Endothelial cell (in vitro differentiated cells): Measurements from ENCODE around the gene DMPK. TPM values are rescaled to one million over a fixed set of nuclear protein-coding genes. Genes with fewer than 3 reads are reported as not detected.

Source experiments
- DNase-seq: peaks from one replicate; pipeline ENCODE4 v3.0.0; 2021; ENCODE audit warnings: low spot score
- H3K27ac Mint-ChIP-seq: one replicate; pipeline ENCODE4 v1.8.0; 2021; ENCODE audit warnings: mixed read lengths, inconsistent platforms; ENCODE audit not compliant: unreplicated experiment
- H3K27me3 Mint-ChIP-seq: one replicate; pipeline ENCODE4 v1.8.0; 2021; ENCODE audit warnings: mild to moderate bottlenecking, moderate library complexity, mixed read lengths, inconsistent platforms; ENCODE audit not compliant: unreplicated experiment
- H3K36me3 Mint-ChIP-seq: one replicate; pipeline ENCODE4 v1.8.0; 2021; ENCODE audit warnings: mild to moderate bottlenecking, low read depth, mixed read lengths, inconsistent platforms; ENCODE audit not compliant: unreplicated experiment
- H3K4me1 Mint-ChIP-seq: one replicate; pipeline ENCODE4 v1.8.0; 2021; ENCODE audit warnings: mild to moderate bottlenecking, mixed read lengths, inconsistent platforms; ENCODE audit not compliant: unreplicated experiment
- H3K4me3 Mint-ChIP-seq: one replicate; pipeline ENCODE4 v1.8.0; 2021; ENCODE audit warnings: mild to moderate bottlenecking, mixed read lengths, inconsistent platforms; ENCODE audit not compliant: unreplicated experiment
- H3K9me3 Mint-ChIP-seq: one replicate; pipeline ENCODE4 v1.8.0; 2021; ENCODE audit warnings: mixed read lengths, inconsistent platforms; ENCODE audit not compliant: unreplicated experiment
- CTCF ChIP-seq: fragments of 200-600 bp; sonication (generic); IDR thresholded peaks from one replicate; pipeline ENCODE4 v1.5.0; 2021; ENCODE audit warnings: antibody characterized with exemption; ENCODE audit not compliant: unreplicated experiment
- total RNA-seq: library from RNA; stranded (reverse); fragmentation: NEBNext Ultra II Directional; extraction: Animal tissue kit (Norgen Biotek cat#: 25700); gene quantifications from one replicate; pipeline ENCODE4 v1.2.1, GENCODE V29; 2021; ENCODE audit not compliant: unreplicated experiment

The DMPK gene
- total RNA-seq, 1 donor from 2014 or later, result 80.3 TPM

DNA sequence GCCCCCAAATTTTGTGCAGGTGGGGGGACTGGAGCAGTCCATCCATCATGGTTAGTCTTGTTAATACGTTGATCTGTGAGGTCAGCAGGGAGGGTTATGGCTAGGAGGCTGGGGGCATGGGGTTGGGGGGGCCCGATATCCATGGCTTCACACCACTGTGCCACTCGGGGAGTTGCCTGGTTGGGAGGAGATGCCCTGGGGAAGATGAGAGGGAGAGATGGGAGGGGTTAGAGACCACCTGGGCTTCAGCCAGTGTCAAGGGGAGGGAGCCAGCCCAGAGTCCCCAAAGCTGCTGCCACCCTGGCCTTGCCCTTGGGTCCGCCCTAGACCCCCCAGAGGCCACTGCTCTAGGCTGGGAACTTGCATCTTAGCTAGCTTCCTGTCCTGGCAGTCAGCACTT, 1.8 kb upstream of the DMPK start:
- Mint-ChIP-seq H3K27ac (no peak overlapping the region), H3K36me3 (peaks cover 29% of the 10 kb centered on the region), H3K4me1 (peaks cover 18% of the 10 kb centered on the region), H3K9me3 (no peaks in the 10 kb centered on the region), H3K4me3 (peak overlapping the region; percentile 62), H3K27me3 (peaks cover 13% of the 10 kb centered on the region)
- TF ChIP-seq CTCF, result no peak
- no peak for DNase-seq

- Mint-ChIP-seq H3K27ac (no peak overlapping the region), H3K27me3 (peaks cover 17% of the 10 kb centered on the region), H3K4me1 (peaks cover 18% of the 10 kb centered on the region), H3K4me3 (no peak overlapping the region), H3K9me3 (no peaks in the 10 kb centered on the region), H3K36me3 (peaks cover 28% of the 10 kb centered on the region)
- no peak for TF ChIP-seq CTCF
- no peak for DNase-seq
These were observed 813 bp upstream of the DMPK start for GRCh38 chr19:45782820-45783785.

GRCh38 chr19:45781214-45782161, 802 bp downstream of the DMPK start:
- no peaks in the 10 kb centered on the region for H3K9me3 Mint-ChIP-seq
- peaks cover 19% of the 10 kb centered on the region for H3K27me3 Mint-ChIP-seq
- H3K27ac Mint-ChIP-seq, result no peak overlapping the region
- DNase-seq, result no peak
- H3K36me3 Mint-ChIP-seq, result peaks cover 20% of the 10 kb centered on the region
- TF ChIP-seq CTCF, result no peak
- H3K4me3 Mint-ChIP-seq, result no peak overlapping the region
- peaks cover 12% of the 10 kb centered on the region for H3K4me1 Mint-ChIP-seq

DNA sequence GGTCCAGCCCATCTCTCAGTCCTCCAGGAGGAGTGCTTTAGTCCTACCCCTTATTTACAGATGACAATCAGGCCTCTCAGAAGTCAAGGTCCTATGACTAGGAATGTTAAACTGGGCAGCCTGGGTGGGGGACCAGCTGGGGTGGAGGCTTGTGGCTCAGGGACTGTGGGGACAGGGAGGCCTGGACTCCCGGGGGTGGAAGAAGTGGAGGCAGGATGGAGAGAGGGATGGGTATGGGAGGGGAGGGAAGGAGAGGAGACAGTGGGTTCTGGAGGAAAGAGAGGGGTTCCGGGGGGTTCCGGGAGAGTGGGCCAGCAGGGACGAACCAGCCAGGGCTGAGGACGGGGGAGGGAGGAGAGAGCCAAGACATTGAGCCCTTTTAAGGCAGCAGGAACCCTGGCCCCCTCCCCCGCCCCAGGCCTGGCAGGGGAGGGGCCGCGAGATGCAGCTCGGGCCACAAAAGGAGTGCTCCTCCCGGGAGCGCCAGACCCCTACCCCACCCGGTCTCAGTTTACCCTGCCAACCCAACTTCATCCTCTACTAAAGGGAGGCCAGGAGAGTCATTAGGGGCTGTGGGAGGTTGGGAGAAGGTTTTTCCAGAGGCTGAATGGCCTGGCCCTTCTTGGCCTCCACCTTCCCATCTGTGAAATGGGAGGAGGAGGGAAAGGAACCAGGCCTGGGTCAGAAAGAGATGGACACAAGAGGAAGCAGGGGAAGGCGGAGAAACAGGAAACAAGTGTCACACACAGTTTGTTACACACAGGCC, 1.7 kb downstream of the DMPK start:
- peaks cover 12% of the 10 kb centered on the region for H3K4me1 Mint-ChIP-seq
- H3K9me3 Mint-ChIP-seq, result no peaks in the 10 kb centered on the region
- H3K36me3 Mint-ChIP-seq, result peaks cover 20% of the 10 kb centered on the region
- peaks cover 21% of the 10 kb centered on the region for H3K27me3 Mint-ChIP-seq
- H3K27ac Mint-ChIP-seq, result no peak overlapping the region
- TF ChIP-seq CTCF, result no peak
- H3K4me3 Mint-ChIP-seq, result no peak overlapping the region
- DNase-seq, result no peak
